DMS153 treated with DMSO at 0.1 percent for 48 hours (cell line): Measurements from ENCODE around the gene JADE2.
A peak's percentile ranks its signal among the peaks of the same experiment; 100 is the strongest.

Experiments used
- DNase-seq: peaks from one replicate; lab custom pipeline; 2025; ENCODE audit not compliant: unreplicated experiment; lab: John Stamatoyannopoulos, UW

JADE2 gene

DNA sequence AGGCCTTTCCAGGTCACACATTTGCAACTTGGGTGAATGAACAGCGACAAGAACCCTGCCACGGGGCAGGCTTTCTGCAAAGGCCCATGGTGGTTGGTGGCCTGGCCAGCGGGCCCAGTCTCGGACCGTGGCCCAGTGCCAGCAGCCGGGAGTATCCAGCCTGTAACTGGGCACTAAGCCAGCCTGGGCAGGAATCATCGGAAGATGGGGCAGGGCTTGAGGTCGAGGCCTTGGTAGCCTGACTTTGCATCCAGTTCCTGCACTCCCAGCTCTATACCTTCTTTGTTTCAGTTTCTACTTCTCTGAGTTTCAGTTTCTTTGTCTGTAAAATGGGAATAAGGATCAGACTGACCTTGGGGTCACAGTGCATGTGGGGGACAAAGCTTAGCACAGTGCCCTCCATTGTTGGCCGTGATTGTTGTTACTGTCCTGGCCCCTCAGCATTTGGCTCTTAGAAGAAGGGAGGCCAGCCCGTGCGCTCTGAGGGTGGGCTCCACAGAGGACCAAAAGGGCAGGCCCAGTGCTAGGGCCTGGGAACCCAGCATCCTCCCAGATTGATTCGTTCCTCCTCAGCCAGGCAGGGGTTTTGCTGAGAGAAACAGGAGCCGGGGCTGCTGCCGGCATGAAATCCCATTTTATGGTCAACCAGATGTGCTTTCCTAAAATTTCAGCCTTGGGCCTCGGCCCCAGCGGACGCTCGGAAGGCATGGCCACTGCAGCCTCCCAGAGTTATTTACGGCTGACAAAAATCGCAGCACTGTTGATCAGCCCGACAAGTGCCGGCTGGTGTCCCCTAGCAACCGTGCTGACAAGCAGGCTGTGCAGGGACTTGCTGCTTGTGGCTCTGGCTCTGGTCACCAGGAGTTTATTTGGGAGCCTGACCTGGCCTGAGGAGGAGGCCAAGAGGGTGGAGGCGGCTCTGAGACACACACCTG is 43.6 kb downstream of the JADE2 start:
- DNase-seq, result no peak

- no peak for DNase-seq
Measured at GRCh38 chr5:134569758-134570364, 44.4 kb downstream of the JADE2 start.

DNA sequence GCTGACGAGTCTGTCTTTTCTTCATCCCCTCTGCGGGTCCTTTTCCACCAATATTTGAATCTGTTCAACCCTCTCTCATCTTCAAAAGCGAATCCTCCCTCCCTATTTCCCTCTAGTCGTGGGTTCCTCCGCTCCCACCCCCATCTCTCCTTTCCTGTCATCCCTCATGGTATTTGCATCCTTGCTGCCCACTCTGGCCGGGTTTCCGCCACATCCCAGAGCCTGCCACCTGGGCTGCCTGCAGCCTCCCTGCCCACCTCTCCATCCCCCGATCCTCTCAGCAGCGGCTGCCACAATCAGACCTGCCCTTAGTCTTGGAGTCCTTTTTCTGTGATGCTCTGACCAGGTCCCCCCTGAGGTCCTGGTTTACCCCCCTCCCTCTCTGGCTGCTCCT is 44.9 kb downstream of the JADE2 start:
- DNase-seq, result no peak

DNA sequence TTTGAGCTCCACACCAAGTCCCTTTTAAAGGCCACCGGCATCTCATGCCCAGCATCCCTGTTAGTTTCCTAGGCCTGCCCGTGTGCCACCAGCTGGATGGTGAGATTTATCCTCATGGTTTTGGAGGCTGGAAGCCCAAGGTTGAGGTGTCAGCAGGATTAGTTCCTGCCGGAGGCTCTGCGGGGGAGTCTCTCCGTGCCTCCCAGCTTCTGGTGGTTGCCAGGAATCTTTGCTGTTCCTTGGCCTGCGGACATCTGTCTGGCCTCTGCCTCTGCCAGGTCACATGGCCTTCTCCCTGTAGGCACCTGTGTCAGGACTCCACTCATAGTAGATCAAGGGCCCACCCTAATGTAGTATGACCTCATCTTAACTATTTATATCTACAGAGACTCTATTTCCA is 45.4 kb downstream of the JADE2 start:
- DNase-seq, result no peak

DNA sequence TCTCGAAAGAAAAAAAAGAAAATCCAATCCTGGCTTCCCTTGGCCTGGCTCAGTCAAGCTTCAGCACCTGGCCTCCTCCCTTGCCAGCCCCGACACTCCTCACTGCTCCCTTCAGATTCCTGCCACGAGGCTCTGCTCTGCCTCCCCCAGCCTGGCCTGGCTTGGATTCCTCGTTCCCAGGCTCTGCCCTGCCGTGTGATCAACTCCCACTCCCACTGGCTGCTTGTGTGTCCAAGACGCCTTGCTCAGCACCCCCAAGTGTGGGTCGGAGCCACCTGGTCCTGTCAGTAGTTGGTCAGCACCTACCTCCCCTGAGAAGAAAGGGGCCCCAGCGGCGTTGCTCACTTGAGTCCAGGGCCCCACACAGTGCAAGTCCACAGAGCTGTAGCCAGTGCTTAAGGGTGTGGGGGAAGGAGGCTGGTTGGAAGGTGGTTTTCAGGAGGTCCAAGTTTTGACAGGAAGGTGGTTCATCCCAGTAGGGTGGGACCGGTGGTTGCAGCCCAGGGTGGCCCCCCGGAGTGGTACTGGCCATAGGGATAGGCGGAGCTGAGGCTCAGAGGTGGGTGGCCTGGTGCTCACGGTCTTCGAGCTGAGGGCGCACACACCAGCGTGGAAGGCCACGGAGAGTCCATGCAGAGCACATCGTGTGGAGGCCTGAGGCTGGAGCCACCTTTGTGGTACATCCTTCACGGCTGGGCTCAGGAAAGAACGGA is 46.4 kb downstream of the JADE2 start:
- DNase-seq, result no peak

- DNase-seq, result no peak
Measured at GRCh38 chr5:134572811-134573210, 47.3 kb downstream of the JADE2 start.

DNA sequence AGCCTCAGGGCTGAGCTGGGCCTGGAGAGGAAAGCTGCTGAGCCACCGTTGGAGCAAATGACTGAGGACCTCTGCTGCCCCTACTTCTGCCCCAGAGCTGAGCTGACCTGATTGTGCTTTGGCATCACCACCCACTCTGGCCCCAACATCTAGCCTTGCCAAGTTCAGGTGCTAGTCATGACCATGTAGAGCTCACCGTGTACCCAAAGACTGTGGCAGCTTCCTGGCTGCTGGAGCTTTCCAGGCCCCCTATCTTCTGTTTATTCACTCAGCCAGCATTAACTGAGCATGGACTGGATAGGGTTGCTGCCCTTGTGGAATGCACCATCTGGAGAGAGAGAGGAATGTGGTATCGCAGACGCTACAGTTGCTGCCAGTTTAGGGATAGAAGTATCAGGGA is 49.1 kb downstream of the JADE2 start:
- DNase-seq, result no peak

- no peak for DNase-seq
Measured at GRCh38 chr5:134575316-134575715, 49.8 kb downstream of the JADE2 start.

GRCh38 chr5:134576386-134577021 is 51.0 kb downstream of the JADE2 start:
- no peak for DNase-seq

DNA sequence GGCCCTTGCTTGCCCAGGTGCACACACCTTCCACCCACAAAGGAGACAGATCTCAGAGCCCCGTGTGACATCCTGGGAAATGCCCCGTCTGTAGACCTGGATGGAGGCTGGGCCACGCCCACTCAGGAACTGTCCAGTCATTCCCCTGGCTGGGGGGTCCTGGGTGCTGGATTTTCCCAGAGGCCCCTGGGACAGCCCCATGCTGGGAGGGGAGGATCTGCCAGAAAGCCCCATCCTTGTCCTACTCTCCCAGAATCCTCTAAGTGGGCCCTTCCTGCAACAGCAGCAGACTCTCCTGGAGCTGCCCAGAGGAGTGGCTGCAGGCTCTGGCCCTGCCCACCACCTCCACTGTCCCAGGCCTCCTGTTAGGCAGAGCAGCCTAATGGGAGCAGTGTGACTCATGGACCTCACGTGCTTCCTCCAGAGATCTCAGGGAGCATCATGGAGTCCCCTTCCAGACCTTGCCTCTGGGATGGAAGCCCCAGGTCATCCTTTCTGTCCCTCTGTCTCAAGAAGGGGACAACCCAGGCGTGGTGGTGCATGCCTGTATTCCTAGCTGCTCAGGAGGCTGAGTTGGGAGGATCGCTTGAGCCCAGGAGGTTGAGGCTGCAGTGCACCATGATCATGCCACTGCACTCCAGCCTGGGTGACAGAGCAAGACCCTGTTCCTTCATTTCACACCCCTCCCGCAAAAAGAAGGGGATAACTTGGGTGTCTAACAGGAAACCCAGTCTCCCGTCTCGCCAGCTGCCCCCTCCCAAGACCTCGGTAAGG is 51.7 kb downstream of the JADE2 start:
- DNase-seq, result no peak

DNA sequence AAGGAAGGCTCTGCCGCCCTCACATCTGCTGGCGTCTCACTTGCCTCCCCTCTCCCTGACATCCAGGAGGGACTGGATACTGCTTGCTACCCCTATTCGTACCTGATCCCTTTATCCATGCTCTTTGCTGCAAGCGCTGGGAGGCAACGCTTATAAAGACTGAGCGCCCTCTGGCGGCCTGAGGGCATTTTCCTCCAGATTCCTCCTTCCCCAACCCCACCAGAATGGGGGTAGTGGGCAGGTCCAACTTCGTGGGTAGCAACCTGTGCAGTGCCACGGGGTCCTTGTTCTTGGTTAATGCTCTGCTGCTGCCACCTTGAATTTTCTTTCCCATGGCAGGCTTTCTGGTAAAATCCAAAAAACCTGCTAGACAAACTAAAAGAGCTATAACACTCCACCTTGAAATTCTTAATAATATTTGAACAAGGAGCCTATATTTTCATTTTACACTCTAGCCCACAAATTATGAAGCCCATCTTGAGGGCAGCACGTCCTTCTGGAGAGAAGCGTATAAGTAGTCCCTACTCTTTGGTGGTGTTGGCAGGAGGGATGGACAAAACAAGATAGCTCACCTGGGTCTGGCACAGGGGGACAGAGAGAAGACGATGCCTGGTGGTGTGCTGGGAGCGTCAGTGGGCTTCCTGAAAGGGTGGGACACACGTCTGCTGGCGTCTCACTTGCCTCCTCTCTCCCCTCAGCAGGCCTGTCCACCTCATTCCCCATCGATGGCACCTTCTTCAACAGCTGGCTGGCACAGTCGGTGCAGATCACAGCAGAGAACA is 52.5 kb downstream of the JADE2 start:
- peak; percentile 17 for DNase-seq

- no peak for DNase-seq
Measured at GRCh38 chr5:134578578-134579283, 53.3 kb downstream of the JADE2 start.

DNA sequence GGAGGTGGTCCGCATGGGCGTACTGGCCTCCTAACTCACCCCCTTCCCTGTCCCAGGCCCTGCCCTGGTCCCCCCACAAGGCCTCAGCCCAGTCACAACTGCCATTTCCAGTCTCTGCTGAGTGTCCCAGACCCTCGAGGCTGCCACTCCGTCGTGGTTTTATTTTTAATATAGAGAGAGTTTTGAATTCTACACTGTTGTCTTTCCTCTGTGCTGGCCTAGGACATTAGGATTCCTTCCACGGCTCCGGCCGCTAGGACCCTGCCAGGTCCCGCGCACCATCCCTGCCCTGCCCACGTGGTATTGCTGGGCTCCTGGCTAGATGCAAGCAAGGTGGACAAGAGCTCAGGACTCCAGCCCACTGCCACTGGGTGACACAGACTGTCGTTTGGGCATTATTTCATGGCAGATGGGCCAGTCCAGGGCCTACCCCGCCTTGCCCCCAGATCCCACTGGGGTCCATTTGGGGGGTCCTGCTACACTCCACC is 53.9 kb downstream of the JADE2 start:
- no peak for DNase-seq

DNA sequence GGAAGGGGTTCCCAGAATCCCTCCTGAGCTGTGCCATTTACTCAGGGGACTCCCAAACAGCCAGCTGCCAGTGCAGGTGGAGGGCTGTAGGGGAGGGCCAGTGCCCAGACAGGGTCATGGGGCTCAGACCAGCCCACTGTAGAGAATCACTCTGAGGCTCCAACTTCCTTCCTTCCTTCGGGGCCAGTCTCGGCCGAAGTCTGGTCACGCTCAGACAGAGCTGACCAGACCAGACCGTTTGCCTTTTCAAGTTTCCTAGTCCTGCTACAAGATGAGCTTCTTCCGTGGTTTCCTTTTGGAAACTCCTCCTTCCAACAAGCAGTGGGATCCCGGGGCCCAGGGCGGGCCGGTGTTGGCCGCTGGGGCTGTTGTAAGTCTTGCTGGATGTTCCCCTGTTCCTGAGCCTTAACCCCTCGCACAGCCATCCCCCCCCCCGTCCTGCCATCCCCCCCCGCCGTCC is 54.6 kb downstream of the JADE2 start:
- no peak for DNase-seq

GRCh38 chr5:134581241-134581981 is 55.9 kb downstream of the JADE2 start:
- no peak for DNase-seq

- DNase-seq, result no peak
Measured at GRCh38 chr5:134582281-134582680, 56.8 kb downstream of the JADE2 start.

DNA sequence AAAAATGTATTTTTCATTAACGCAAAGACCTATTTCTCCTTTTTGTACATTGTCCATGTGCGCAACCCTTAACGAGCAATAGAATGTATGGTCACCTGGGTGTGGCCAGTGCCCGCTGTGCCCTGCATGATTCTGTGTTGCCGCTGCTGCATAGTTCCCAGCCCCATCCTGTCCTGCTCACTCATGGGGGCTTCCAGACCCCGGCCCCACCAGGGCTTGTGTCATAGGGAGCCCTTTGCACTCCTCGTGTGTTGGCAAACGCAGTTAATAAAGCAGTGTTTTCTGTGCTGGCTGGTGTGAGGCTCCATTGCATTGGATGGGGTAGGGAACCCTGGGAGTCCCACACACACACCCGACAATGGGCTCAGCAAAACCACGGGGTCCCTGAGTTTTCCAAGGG is 57.5 kb downstream of the JADE2 start:
- no peak for DNase-seq

DNA sequence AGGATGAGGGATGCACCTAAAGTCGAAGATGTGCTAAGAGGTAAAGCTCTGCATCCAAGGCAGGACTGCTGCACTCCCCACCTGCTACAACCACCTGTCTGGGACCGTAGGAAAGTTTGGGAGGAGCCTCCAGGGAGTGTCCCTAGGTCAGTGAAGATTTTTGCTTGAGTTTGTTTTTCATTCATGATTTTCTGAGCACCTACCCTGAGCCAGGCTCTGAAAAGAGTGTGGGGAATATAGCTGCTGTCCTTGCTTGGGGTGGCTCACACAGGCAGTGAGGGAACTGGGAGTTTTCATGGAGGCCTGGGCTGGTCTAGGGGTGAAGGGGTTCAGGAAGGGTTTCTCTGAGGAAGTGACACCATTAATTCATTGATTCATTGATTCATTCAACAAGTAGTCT is 58.3 kb downstream of the JADE2 start:
- no peak for DNase-seq
